ENCODE results near the gene CENPU.

Gene CENPU

GRCh38 chr4:184702114-184702513, 31.8 kb downstream of the CENPU start:
- H3K36me3 ChIP-seq (ENCODE audit: insufficient read depth, insufficient read length, low read length), result peaks cover 65% of the 10 kb centered on the region
- DNase-seq (ENCODE audit: low read depth, low spot score), result no peak

GRCh38 chr4:184699941-184700340, 34.0 kb downstream of the CENPU start:
- no peaks in the 10 kb centered on the region for H3K27me3 ChIP-seq (ENCODE audit: insufficient read depth, insufficient read length)
- H3K4me3 ChIP-seq (ENCODE audit: insufficient read length, low read depth), result no peak overlapping the region
- H3K4me1 ChIP-seq (ENCODE audit: insufficient read depth, insufficient read length), result no peaks in the 10 kb centered on the region
- no peak overlapping the region for H3K9ac ChIP-seq (ENCODE audit: insufficient read length, low read depth)
- no peaks in the 10 kb centered on the region for H3K9me3 ChIP-seq (ENCODE audit: insufficient read depth, low read length)
- peaks cover 68% of the 10 kb centered on the region for H3K36me3 ChIP-seq (ENCODE audit: insufficient read depth, insufficient read length, low read length)
- no peak for TF ChIP-seq ZNF274 (IDR thresholded peaks at IDR 0.05; ENCODE audit: low read depth, low read length)
- TF ChIP-seq YY1 (IDR thresholded peaks at IDR 0.05; ENCODE audit: insufficient read depth, insufficient read length), result no peak
- TF ChIP-seq SUZ12 (IDR thresholded peaks at IDR 0.05; ENCODE audit: extremely low read depth, insufficient read depth, insufficient read length), result no peak
- no peak for DNase-seq (ENCODE audit: low read depth, low spot score)

More at GRCh38 chr4:184702114-184702513, 31.8 kb downstream of the CENPU start:
- TF ChIP-seq SUZ12 (IDR thresholded peaks at IDR 0.05; ENCODE audit: extremely low read depth, insufficient read depth, insufficient read length) (no peak), YY1 (IDR thresholded peaks at IDR 0.05; ENCODE audit: insufficient read depth, insufficient read length) (no peak), ZNF274 (IDR thresholded peaks at IDR 0.05; ENCODE audit: low read depth, low read length) (no peak)
- H3K9me3 ChIP-seq (ENCODE audit: insufficient read depth, low read length), result no peaks in the 10 kb centered on the region
- H3K9ac ChIP-seq (ENCODE audit: insufficient read length, low read depth), result no peak overlapping the region
- H3K4me1 ChIP-seq (ENCODE audit: insufficient read depth, insufficient read length), result no peaks in the 10 kb centered on the region
- no peak overlapping the region for H3K4me3 ChIP-seq (ENCODE audit: insufficient read length, low read depth)
- H3K27me3 ChIP-seq (ENCODE audit: insufficient read depth, insufficient read length), result no peaks in the 10 kb centered on the region

- no peak overlapping the region for H3K9ac ChIP-seq (ENCODE audit: insufficient read length, low read depth)
- TF ChIP-seq ZNF274 (IDR thresholded peaks at IDR 0.05; ENCODE audit: low read depth, low read length), result no peak
- no peak for TF ChIP-seq YY1 (IDR thresholded peaks at IDR 0.05; ENCODE audit: insufficient read depth, insufficient read length)
- TF ChIP-seq SUZ12 (IDR thresholded peaks at IDR 0.05; ENCODE audit: extremely low read depth, insufficient read depth, insufficient read length), result no peak
- H3K4me3 ChIP-seq (ENCODE audit: insufficient read length, low read depth), result no peak overlapping the region
Observed at GRCh38 chr4:184697956-184698355, 35.9 kb downstream of the CENPU start.

GRCh38 chr4:184695178-184695896, 38.6 kb downstream of the CENPU start:
- no peak overlapping the region for H3K9ac ChIP-seq (ENCODE audit: insufficient read length, low read depth)
- no peak overlapping the region for H3K4me3 ChIP-seq (ENCODE audit: insufficient read length, low read depth)
- no peak for DNase-seq (ENCODE audit: low read depth, low spot score)
- peaks cover 45% of the 10 kb centered on the region for H3K36me3 ChIP-seq (ENCODE audit: insufficient read depth, insufficient read length, low read length)
- TF ChIP-seq ZNF274 (IDR thresholded peaks at IDR 0.05; ENCODE audit: low read depth, low read length) (no peak), SUZ12 (IDR thresholded peaks at IDR 0.05; ENCODE audit: extremely low read depth, insufficient read depth, insufficient read length) (no peak), YY1 (IDR thresholded peaks at IDR 0.05; ENCODE audit: insufficient read depth, insufficient read length) (no peak)
- H3K4me1 ChIP-seq (ENCODE audit: insufficient read depth, insufficient read length), result no peaks in the 10 kb centered on the region
- H3K9me3 ChIP-seq (ENCODE audit: insufficient read depth, low read length), result no peaks in the 10 kb centered on the region
- no peaks in the 10 kb centered on the region for H3K27me3 ChIP-seq (ENCODE audit: insufficient read depth, insufficient read length)

More at GRCh38 chr4:184697956-184698355, 35.9 kb downstream of the CENPU start:
- DNase-seq (ENCODE audit: low read depth, low spot score), result no peak
- no peaks in the 10 kb centered on the region for H3K9me3 ChIP-seq (ENCODE audit: insufficient read depth, low read length)
- H3K27me3 ChIP-seq (ENCODE audit: insufficient read depth, insufficient read length), result no peaks in the 10 kb centered on the region
- H3K36me3 ChIP-seq (ENCODE audit: insufficient read depth, insufficient read length, low read length), result peaks cover 66% of the 10 kb centered on the region
- no peaks in the 10 kb centered on the region for H3K4me1 ChIP-seq (ENCODE audit: insufficient read depth, insufficient read length)

GRCh38 chr4:184694412-184694956, 39.4 kb downstream of the CENPU start:
- peaks cover 41% of the 10 kb centered on the region for H3K36me3 ChIP-seq (ENCODE audit: insufficient read depth, insufficient read length, low read length)
- no peak for TF ChIP-seq SUZ12 (IDR thresholded peaks at IDR 0.05; ENCODE audit: extremely low read depth, insufficient read depth, insufficient read length)
- no peak for TF ChIP-seq ZNF274 (IDR thresholded peaks at IDR 0.05; ENCODE audit: low read depth, low read length)
- TF ChIP-seq YY1 (IDR thresholded peaks at IDR 0.05; ENCODE audit: insufficient read depth, insufficient read length), result no peak

GRCh38 chr4:184693056-184693455, 40.8 kb downstream of the CENPU start:
- TF ChIP-seq YY1 (IDR thresholded peaks at IDR 0.05; ENCODE audit: insufficient read depth, insufficient read length), result no peak
- TF ChIP-seq ZNF274 (IDR thresholded peaks at IDR 0.05; ENCODE audit: low read depth, low read length), result no peak
- no peak for TF ChIP-seq SUZ12 (IDR thresholded peaks at IDR 0.05; ENCODE audit: extremely low read depth, insufficient read depth, insufficient read length)
- DNase-seq (ENCODE audit: low read depth, low spot score), result no peak
- peaks cover 41% of the 10 kb centered on the region for H3K36me3 ChIP-seq (ENCODE audit: insufficient read depth, insufficient read length, low read length)

More at GRCh38 chr4:184694412-184694956, 39.4 kb downstream of the CENPU start:
- H3K4me1 ChIP-seq (ENCODE audit: insufficient read depth, insufficient read length), result no peaks in the 10 kb centered on the region
- DNase-seq (ENCODE audit: low read depth, low spot score), result no peak
- no peak overlapping the region for H3K4me3 ChIP-seq (ENCODE audit: insufficient read length, low read depth)
- H3K27me3 ChIP-seq (ENCODE audit: insufficient read depth, insufficient read length), result no peaks in the 10 kb centered on the region
- no peaks in the 10 kb centered on the region for H3K9me3 ChIP-seq (ENCODE audit: insufficient read depth, low read length)
- no peak overlapping the region for H3K9ac ChIP-seq (ENCODE audit: insufficient read length, low read depth)

GRCh38 chr4:184689681-184690080, 44.2 kb downstream of the CENPU start:
- TF ChIP-seq ZNF274 (IDR thresholded peaks at IDR 0.05; ENCODE audit: low read depth, low read length) (no peak), SUZ12 (IDR thresholded peaks at IDR 0.05; ENCODE audit: extremely low read depth, insufficient read depth, insufficient read length) (no peak), YY1 (IDR thresholded peaks at IDR 0.05; ENCODE audit: insufficient read depth, insufficient read length) (no peak)
- DNase-seq (ENCODE audit: low read depth, low spot score), result no peak

More at GRCh38 chr4:184693056-184693455, 40.8 kb downstream of the CENPU start:
- H3K4me1 ChIP-seq (ENCODE audit: insufficient read depth, insufficient read length), result no peaks in the 10 kb centered on the region
- H3K9ac ChIP-seq (ENCODE audit: insufficient read length, low read depth), result no peak overlapping the region
- H3K4me3 ChIP-seq (ENCODE audit: insufficient read length, low read depth), result no peak overlapping the region
- H3K27me3 ChIP-seq (ENCODE audit: insufficient read depth, insufficient read length), result no peaks in the 10 kb centered on the region
- H3K9me3 ChIP-seq (ENCODE audit: insufficient read depth, low read length), result no peaks in the 10 kb centered on the region

More at GRCh38 chr4:184689681-184690080, 44.2 kb downstream of the CENPU start:
- no peak overlapping the region for H3K9ac ChIP-seq (ENCODE audit: insufficient read length, low read depth)
- peaks cover 14% of the 10 kb centered on the region for H3K36me3 ChIP-seq (ENCODE audit: insufficient read depth, insufficient read length, low read length)
- H3K4me1 ChIP-seq (ENCODE audit: insufficient read depth, insufficient read length), result no peaks in the 10 kb centered on the region
- H3K9me3 ChIP-seq (ENCODE audit: insufficient read depth, low read length), result no peaks in the 10 kb centered on the region
- no peak overlapping the region for H3K4me3 ChIP-seq (ENCODE audit: insufficient read length, low read depth)
- no peaks in the 10 kb centered on the region for H3K27me3 ChIP-seq (ENCODE audit: insufficient read depth, insufficient read length)
